ENCODE measurements around the gene WWC1.
"Not testable (repeated sequence)": the region's sequence is repeated elsewhere in the genome, so short reads cannot be mapped to it uniquely, and the experiment has no call there.

WWC1 gene

DNA sequence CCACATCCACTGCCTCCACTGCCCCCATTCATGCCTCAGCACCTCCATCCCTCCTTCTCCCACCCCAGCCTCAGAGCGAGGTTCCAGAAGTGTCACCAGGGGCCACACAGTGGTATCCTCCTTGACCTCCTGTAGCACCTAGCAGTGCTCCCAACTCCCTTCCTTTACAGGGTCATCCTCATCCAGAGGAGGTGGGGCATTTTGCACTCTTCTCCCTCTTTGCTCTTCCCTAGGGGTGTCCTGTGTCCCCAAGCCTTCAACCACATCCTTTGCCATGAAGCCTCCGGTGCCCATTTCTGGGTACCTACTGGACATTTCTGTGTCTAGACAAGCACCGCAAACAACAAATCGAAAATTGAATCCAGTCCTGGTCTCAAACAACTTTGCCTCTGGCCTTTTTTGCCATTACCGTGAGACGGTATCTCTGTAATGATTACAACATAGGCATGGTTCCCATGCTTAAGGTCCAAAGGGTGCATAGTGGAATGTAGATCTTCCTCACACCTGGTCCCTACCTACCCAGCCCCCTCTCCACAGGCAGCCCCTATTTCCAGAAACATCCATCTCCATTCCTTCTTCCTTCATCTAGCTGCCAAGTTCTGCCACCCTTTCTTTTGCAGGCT is 17.6 kb downstream of the WWC1 start:
- DNase-seq (ENCODE audit: low read depth): no peak

DNA sequence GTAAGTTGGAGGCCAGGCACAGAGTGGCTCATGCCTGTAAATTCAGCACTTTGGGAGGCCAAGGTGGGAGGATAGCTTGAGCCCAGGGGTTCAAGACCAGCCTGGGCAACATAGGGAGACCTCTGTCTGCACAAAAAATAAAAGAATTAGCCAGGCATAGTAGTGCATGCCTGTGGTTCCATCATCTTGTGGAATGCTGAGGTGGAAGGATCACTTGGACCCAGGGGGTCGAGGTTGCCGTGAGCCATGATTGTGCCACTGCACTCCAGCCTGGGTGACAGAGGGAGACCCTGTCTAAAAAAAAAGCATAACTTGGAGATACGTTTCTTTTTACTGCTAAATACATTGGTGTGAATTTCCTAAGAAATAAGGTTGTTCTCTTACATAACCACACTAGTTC is 19.1 kb downstream of the WWC1 start:
- DNase-seq (ENCODE audit: low read depth): not testable (repeated sequence)

DNA sequence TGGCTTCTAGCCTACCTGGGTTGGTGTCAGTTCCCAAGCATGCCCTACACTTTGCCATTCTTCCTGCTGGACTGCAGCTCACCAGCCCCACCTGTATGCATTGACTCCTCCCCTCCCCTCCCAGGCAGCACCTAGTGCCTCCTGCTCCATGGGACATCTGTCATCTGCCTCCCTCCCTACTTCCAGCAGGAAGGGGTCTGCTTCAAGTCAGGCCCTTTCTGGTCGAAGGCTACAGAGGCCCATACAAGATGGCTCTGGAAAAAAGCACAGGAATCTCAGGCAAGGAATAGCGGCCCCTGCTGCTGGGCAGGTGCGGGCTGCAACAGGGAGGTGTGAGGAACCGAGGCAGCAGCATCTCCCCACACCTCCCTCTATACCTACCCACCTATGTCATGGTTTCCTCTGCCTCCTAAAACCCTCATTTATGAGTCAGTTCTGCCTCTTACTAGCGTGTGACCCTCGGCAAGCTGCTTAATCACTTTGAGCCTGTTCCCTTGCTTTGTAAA is 19.7 kb downstream of the WWC1 start:
- no peak for DNase-seq (ENCODE audit: low read depth)

DNA sequence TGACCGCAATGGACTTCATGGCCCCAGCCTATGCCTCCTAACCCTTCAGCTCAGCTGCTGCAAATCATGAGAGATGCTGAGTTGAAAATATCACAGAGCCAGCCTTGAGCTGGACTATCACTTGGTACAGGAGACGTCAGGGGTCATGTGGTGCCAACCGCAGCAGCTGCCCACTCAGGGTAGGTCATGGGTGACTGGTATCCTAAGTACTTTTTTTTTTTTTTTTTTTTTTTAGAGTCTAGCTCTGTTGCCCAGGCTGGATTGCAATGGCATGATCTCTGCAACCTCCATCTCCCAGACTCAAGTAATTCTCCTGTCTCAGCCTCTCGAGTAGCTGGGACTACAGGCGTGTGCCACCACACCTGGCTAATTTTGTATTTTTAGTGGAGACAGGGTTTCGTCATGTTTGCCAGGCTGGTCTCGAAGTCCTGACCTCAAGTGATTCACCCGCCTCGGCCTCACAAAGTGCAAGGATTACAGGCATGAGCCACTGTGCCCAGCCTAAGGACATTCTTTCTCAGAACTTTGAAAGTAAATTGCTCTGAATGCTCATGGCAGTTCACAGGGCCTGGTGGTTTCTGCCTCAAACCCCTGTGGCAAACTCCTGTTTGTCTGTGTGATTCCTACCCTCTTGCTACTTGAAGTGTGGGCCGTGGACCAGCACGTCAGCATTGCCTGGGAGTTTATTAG is 21.3 kb downstream of the WWC1 start:
- DNase-seq (ENCODE audit: low read depth): no peak

DNA sequence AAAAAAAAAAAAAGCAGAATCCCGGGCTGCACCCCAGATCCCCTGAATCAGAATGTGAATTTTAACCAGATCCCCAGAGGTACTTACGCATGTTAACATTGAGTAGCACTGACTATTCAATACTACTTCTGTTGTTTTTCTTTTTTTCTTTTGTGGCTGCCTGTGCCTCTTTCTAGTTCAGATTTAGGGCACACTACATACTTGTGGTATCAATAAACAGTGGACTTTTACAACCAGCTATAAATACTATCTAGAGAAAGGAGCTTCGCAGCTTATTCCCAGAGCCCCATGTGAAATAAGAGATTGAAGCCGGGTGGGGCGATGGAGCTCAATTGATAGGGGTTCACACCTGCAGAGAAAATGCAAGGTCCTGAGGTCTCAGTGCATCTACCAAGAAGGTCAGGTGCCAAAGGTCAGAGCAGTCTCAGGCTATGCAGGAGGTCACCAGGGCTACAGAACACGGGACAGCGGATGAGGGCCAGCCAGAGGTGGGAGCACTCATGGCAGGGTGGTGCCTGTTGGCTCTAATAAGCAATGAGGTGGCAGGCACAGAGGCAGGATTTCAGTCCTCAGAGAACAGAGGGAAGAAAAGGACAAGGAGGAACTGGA is 22.3 kb downstream of the WWC1 start:
- no peak for DNase-seq (ENCODE audit: low read depth)

DNA sequence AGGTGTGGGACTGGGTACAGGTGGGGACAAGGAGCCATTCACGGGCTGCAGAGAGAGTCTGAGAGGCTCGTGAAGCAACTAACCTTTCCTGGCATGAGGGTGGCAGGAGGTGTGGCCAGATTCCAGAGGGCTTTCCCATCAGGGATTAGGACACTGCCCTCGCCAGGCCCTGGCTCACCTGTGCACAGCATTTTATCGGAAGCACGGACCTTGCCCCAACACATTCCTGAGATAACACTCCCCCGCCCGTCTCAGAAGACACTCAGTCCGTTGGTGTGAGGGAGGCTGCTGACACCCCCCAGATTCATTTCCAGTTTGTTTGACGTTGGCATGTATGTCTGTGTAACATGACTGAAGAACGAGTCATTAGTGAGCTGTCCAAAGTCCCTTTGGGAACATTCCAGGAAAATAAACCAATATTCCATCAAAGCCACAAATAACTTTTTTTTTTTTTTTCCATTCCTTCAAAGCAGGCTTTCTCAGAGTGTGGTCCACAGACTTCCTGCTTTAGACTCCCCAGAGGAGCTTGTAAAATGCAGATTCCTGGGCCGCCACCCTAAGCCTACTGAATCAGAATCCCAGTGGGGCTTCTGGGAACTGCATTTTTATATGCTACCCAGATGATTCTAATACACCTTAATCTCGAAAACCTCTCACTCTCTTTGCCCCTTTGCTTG is 23.4 kb downstream of the WWC1 start:
- DNase-seq (ENCODE audit: low read depth): no peak

DNA sequence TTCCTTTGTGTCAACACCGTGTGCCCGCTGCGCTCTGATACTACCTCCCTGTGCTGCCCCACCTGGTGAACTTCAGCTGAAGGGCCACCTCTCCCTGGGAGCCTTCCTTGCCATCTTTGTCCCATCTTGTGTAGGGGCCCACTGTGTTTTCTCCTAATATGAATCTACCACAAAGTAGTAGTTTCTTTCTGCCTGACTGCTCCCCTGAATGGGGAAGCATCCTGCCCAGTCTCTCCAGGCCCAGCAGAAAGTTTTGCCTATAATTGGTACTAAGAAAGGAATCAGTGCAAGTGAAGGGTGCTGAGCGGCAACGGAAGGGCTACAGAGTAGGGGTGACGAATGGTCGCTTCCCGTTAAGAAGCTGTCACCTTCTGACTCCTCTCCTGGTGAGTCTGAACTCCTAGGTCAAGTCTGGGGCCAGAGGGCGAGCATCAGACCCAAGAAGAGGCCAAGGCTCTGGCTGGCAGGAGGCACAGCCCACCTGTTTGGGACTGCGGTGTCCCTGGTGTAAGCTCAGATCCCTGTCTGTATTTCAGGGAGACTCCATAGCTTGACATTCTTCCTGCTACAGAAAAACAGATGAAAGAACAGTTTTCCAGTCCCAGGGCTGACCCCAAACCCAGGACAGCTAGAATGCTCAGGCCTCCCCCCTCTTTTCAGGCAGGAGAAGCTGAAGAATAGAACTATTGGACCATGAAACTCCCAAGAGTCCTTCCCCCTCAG is 24.1 kb downstream of the WWC1 start:
- no peak for DNase-seq (ENCODE audit: low read depth)

DNA sequence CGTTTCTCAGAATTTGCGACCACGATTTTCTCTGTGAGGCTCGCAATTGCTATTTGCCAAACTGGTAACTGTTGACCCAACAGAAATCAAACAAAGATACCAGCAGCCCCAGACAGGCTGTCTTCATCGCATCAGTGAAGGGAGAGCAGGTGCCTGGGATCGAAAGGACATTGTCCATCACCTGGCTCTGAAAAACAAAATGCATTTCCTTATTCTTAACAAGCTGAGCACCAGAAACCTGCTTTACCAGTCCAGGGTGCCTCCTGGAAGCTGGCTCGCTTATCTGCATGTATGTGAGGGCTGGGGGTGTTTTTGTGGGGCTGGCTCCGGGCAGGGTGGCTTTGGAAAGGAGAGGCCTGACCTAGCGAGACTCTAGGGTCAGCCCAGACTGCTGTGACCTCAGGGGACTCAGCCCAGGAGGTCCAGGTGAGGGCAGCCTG is 24.7 kb downstream of the WWC1 start:
- DNase-seq (ENCODE audit: low read depth): no peak

DNA sequence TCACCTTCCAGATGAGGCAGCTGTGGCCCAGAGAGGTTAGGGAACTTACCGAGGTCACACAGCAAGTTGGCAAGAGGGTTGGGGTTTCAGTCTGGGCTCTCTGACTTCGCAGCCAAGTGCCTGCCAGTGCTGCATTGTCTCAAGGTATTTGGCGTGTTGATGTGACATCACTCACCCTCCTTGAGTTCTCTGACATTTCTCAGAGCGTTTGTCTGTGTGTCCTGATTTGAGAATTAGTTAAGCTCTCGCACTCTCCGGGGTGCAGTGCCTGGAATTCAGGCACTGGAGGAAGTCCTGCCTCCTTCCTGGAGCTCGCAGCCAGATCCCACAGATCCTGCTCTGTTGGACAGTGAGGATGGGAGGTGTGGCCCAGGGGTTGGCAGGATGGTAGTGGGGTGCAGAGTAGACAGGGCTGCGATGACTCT is 25.7 kb downstream of the WWC1 start:
- DNase-seq (ENCODE audit: low read depth): no peak

DNA sequence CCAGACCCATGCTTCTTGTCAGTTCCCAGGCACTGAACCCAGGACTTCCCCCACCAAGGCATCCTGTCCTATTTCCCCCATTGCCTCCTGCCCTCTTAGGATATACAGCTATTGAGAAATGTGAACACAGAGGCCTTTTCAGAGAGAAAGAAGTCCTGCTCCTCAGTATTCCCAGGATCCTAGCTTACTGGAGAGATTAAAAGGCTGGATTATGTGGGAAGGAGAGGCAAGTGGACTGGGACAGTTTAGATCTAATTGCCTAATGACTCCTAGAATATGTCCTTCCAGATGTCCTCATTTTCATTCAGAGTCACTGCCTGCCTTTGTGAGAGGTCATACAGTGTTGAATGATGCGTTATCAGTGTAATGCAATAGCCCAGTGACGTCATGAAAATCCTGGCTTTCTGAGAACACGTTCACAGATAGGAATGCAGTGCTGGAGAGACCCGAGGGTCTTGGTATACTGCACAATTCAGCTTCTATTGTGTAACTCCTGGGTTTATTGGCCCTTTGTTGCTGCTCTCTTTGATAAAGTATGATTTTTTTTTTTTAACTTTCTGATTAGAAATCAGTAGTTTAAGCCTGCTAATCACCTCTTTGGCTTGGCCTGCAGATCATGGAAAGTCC is 26.2 kb downstream of the WWC1 start:
- DNase-seq (ENCODE audit: low read depth): no peak

DNA sequence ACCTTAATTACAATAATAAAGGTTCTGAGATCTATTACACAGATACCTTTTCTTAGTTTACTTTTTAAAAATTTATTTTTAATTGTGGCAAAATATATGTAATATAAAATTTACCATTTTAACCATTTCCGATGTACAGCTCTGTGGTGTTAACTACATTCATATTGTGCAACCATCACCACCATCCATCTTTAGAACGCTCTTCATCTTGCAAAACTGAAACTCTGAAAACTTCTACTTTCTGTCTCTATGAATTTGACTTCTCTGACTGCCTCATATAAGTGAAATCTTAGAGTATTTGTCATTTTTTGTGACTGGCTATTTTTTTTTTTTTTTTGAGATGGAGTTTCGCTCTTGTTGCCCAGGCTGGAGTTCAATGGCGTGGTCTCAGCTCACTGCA is 26.8 kb downstream of the WWC1 start:
- DNase-seq (ENCODE audit: low read depth): no peak

DNA sequence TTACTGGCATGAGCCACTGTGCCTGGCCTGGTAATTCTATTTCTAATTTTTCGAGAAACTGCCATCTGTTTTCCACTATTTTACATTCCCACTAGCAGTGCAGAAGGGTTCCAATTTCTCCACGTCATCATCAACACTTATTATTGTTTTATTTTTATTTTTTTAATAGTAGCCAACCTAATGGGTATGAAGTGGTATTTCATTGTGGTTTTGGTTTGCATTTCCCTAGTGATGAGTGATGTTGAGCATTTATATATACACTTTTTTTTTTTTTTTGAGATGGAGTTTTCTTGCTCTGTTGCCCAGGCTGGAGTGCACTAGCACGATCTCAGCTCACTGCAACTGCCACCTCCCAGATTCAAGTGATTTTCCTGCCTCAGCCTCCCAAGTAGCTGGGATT is 28.3 kb downstream of the WWC1 start:
- DNase-seq (ENCODE audit: low read depth): no peak

DNA sequence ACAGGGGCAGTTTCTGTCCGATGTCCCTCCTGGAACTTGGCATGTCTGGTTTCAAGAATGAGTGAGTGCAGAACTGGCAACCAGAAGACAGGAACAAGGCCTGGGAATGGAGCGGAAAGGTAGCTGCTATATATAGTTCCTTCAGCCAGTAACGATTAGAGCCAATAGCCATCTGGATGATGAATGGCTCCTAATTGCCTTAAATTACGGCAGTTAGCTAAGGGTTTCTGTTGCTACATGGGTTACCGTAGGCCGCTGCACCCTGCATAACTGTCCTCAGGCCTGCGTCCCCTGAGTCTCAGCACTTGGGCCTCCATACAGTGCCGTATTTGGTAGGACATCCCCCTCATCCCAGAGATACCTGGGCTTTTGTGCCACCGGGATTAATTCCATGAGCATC is 29.4 kb downstream of the WWC1 start:
- DNase-seq (ENCODE audit: low read depth): no peak

DNA sequence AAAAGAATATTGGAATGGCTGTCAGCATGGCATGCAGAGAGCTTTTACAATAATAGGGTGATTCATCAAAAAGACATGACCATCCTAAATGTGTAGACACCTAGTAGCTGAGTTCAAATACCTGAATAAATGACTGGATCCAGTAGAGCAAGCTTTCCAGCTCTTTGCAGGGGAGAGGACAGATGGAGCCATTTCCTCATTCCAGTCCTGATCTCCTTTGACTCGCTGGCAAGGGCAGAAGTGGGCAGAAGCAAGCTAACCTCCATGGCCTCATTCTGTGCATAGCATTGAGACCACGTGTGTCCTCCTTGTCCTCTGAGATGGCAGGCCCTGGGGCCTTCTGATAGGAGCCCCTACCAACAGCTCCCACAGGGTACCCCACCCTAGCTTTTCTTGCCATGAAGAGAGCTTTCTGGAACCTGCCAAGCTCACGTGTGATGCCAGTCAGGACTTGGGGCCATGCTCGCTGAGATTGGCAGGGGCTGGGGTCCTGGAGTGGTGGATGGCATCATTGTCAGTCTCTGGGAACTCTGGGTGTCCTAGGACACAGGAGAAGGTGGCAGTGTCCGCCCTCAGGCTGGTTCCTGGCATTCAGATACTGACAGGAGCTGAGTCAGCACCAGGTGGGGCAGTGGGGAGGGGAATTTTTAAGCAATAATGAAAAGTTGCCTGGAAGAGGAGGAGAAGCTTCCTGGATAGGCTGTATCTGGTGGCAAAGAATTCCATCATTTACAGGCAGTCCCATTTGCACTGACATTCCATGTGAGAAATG is 33.6 kb downstream of the WWC1 start:
- DNase-seq (ENCODE audit: low read depth): no peak

DNA sequence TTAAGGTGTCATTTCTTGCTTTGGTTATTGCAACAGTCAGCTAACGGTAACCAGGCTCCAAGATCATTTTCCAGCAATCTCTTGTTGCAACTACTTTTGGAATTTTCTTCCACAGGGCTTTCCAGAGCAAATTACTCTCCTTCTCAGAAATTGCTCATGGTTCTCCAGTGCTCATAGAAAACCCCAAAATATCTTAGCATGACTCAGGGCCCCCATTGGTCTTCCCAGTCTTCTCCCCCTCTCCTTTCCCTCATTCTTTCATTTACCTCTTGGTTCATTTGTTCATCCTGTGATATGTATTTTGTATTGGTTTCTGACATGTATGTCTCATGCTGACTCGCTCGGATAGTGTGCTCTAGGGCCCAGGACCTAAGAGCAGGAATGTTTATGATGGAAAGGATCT is 35.6 kb downstream of the WWC1 start:
- no peak for DNase-seq (ENCODE audit: low read depth)

DNA sequence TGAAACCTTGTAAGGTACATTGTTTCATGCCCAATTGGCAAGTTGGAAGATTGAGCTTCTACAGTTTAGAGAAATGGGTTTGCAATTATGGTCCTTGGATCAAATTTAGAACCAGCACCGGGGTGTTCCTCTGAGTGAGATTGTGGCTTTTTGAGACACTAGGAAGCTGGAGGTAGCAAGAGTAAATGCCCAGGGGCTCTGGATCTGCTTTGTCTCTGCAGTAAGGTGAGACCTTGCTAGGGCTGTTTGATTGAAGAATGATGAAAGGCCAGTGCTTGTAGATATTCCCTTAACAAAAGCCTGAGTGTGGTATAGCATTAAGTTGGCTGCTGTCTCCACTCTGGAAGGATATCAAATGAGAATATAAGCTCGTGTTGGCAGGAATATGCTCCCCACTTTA is 36.0 kb downstream of the WWC1 start:
- DNase-seq (ENCODE audit: low read depth): no peak

DNA sequence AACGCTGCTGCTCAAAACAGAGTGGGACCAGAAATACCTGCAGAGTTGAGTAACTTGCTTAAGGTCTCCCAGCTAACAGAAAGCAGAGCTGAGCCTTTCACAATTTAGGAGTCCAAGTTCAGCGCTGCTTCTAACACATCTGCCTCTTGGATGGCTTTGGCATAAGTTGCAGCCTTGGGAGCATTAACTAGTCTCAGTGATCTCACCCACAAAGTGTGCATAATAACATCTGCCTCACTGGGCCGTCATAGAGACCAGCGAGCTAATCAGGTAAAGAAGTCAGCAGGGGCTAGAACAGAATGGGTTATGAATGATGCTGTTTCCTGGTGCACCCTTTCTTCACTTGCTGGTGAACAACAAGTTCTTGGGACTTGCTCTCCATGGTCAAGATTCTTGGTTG is 36.5 kb downstream of the WWC1 start:
- DNase-seq (ENCODE audit: low read depth): no peak

DNA sequence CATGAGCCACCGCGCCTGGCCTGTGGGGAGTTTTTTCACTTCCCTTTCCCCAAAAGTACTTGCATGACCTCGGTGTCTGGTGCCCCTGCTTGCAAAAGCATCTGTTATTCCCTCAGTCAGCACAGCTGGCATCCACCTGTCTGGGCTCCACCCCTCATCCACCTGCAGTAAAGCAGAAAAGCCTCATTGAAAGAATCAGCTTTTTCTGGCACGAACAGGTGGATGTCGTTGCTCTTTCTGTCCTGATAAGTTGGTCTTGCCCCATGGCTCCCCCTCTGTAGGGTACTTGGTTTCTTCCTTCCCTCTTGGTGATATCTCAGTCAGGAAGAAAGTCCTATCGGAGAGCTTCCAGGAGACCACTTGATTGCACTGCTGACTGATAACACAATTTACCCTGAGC is 37.4 kb downstream of the WWC1 start:
- DNase-seq (ENCODE audit: low read depth): no peak

DNA sequence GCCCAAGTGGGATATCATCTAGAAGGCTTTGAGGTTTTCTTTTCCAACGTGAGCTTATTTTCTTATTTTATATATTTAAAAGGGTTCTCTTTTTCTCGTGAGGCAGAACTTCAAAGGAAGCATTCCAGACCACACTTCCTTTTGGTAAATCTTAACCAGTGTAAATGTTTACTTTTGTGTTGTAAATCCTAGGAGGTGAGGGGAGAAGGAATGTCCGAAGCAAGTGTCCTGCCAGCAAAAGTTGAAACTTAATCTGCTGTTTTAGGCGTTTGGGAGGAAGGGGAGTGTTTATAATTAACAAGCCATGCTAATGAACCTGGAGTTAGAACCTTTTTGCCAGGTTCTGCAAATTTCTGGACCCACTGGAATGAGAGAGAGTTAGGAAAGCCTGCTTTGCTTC is 37.9 kb downstream of the WWC1 start:
- no peak for DNase-seq (ENCODE audit: low read depth)

DNA sequence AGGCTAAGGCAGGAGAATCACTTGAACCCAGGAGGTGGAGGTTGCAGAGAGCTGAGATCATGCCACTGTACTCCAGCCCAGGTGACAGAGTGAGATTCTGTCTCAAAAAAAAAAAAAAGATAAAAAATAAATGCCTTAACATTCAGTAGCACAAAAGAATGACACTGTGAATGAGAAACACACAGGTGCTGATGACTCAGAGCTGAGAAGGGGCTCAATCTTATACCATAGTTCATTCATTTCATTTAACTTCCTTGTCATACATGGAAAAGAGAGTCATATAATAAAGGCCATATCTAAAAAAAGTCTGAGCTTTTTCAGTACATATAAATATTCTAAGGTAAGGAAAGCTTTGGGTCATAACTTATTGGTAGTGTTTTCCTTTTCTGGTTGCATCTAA is 40.6 kb downstream of the WWC1 start:
- no peak for DNase-seq (ENCODE audit: low read depth)

DNA sequence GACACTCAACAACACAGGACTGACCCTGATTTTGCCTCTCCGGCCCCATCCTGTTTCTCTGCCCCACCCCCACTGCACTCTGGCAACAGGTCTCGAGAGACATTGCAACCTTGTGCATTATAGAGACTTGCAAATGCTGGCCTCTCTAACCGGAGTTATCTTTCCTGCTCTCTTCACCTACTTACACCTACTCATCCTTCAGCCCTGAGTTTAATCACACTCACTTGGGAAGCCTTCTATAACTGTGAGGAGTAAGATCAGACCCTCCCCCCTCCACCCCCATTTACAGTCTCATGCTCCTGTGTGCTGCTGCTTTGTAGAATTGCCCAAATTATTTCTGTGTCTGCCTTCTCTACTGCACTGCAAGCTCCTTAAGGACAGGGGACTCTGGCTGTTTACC is 42.8 kb downstream of the WWC1 start:
- DNase-seq (ENCODE audit: low read depth): no peak
